GM12875 (cell line): Measurements from ENCODE around the gene CD44.

Experiments used
- H3K4me3 ChIP-seq: one replicate; pipeline ENCODE4 v1.5.1; 2011; ENCODE audit warnings: low read depth, low read length, control low read depth
- CTCF ChIP-seq: IDR thresholded peaks from 2 replicates; pipeline ENCODE4 v1.5.1; 2011; ENCODE audit warnings: low read depth, mild to moderate bottlenecking, control low read depth, inconsistent platforms, low read length, moderate library complexity, borderline replicate concordance; ENCODE audit not compliant: insufficient read depth

The CD44 gene

GRCh38 chr11:35158701-35159510 lies 19.9 kb downstream of the CD44 start:
- no peak for TF ChIP-seq CTCF
- H3K4me3 ChIP-seq, result no peak overlapping the region

GRCh38 chr11:35160246-35160824 lies 21.4 kb downstream of the CD44 start:
- TF ChIP-seq CTCF, result no peak
- H3K4me3 ChIP-seq, result no peak overlapping the region

GRCh38 chr11:35160902-35161597 lies 22.1 kb downstream of the CD44 start:
- no peak for TF ChIP-seq CTCF
- no peak overlapping the region for H3K4me3 ChIP-seq

GRCh38 chr11:35162745-35163144 lies 23.8 kb downstream of the CD44 start:
- no peak overlapping the region for H3K4me3 ChIP-seq
- TF ChIP-seq CTCF, result no peak

GRCh38 chr11:35163209-35163608 lies 24.2 kb downstream of the CD44 start:
- H3K4me3 ChIP-seq, result no peak overlapping the region
- no peak for TF ChIP-seq CTCF

- TF ChIP-seq CTCF, result peak; percentile 67; the same call in 1 of the 2 replicates
Observed at GRCh38 chr11:35163702-35164496, 24.9 kb downstream of the CD44 start.

More at GRCh38 chr11:35163702-35164496, 24.9 kb downstream of the CD44 start:
- no peak overlapping the region for H3K4me3 ChIP-seq
